HG02970 (cell line): ENCODE results near the gene KANK4.

ENCODE experiments used
- ATAC-seq: cut with Tn5 transposase; IDR thresholded peaks from one replicate; pipeline ENCODE4 v1.9.1; 2021; ENCODE audit warnings: mild to moderate bottlenecking, moderate library complexity, moderate number of reproducible peaks; ENCODE audit not compliant: unreplicated experiment, low FRiP score

The KANK4 gene

GRCh38 chr1:62307895-62308492 is 11.2 kb downstream of the KANK4 start:
- ATAC-seq: no peak

- no peak for ATAC-seq
Observed at GRCh38 chr1:62307446-62307845, 11.8 kb downstream of the KANK4 start.

GRCh38 chr1:62306065-62306464 is 13.2 kb downstream of the KANK4 start:
- ATAC-seq: no peak

- no peak for ATAC-seq
Observed at GRCh38 chr1:62304975-62305374, 14.3 kb downstream of the KANK4 start.

DNA sequence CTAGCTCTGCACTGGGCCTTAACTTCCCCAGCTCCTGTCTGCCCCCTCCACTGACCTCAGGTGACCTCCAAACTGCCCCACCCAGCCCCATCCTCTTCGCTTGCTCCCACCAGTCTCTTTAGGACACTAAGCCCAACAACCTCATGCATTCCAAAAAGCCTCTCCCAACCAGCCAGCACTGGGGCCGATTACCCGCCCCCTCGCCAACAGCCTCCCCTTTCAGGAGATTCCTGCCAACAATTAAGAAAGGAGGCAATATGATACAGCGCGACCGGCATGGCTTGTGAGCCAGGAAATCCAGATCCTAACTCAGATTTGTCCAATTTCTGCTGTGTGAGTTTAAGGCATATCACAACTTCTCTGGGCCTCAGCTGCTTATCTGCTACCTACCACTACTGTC is 14.7 kb downstream of the KANK4 start:
- ATAC-seq: no peak

DNA sequence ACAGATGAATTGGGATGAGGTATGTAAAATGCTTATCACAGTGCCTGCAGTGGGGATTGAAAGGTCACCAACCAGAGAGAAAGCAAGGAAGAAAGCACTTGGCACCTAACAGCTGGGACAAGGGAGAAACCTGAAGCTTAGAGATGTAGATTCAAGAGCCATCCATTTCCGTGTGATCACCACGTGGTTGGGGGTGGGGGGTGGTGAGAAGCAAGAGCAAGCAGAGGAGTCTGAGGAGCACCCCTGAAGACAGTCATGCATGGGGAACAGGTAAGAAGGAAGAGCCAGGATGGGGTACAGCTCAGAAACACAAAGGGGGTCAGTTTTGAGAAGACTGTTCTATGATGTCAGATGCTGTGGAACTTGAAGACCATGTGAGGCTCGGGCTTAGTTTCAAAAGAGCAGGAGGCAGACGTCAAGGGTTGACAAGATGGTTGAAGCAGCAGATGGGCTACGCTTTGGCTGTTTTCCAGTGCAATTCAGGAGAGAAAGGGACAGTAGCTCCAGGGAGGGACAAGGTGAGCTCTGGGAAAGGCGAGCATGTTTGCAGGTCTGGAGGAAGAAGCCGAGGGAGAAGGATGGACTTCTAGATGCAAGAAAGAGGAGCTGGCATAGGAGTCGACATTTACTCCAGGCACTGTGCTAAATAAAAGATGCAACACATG is 17.4 kb downstream of the KANK4 start:
- no peak for ATAC-seq

GRCh38 chr1:62299426-62300200 is 19.6 kb downstream of the KANK4 start:
- ATAC-seq: no peak

GRCh38 chr1:62295921-62296491 is 23.2 kb downstream of the KANK4 start:
- ATAC-seq: no peak

- ATAC-seq: no peak
Observed at GRCh38 chr1:62294261-62294660, 25.0 kb downstream of the KANK4 start.

DNA sequence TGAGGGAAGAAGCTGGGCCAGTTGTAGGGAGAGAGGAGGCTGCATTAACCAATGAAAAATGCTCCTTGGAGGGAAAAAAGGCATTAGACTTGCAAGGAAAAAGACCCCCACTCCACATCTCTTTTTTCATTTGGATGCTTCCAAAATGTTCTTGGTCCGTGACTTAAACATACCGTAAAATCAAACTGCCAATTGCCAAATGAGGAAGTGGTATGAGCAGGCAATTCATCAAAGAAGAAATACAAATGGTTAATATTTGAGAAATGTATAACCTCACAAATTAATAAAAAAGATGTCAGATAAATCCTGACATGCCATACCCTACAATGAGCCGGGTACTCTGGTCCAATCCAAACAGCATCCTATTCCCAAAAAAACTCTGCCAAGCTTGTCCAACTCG is 30.6 kb downstream of the KANK4 start:
- ATAC-seq: no peak

DNA sequence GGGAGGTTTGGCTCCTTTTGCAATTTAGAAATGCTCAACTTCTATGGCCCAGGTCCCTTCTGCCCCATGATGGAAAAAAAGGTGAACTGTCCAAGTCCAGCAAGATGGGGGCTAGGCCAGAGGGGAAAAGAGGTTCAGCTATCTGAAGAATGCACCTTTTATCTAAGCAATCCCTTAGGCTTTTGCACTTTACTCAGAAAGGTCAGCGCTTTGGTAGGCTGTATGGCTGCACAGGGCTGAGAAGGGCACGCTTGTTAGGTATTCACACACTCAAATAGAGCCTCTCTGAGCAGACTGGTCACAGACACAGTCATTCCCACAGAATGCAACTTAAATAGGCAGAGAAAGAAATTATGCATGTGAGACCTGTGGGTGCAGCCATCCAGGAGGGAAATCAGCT is 31.0 kb downstream of the KANK4 start:
- ATAC-seq: no peak

DNA sequence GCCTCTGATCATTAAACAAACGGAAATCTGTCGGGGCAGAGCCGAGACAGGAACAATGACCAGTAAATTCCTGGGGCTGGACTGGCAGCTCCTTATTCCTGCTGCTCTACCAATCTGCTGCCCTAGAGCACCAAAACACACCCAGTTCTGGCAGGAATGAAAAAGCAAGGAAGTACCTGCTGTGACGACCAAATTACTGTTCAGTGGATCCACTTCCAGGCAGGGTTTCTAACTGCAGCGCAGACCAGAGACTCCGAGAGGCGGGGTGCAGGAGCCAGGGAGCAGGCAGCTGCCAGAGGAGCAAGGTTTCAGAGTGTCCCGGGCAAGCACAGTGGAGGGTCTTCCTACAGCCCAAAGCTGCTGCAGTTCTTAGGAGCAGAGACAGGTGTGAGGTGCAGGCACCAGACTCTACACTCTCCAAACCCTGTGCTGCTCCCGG is 32.4 kb downstream of the KANK4 start:
- ATAC-seq: no peak

GRCh38 chr1:62285984-62286785 is 33.0 kb downstream of the KANK4 start:
- no peak for ATAC-seq

DNA sequence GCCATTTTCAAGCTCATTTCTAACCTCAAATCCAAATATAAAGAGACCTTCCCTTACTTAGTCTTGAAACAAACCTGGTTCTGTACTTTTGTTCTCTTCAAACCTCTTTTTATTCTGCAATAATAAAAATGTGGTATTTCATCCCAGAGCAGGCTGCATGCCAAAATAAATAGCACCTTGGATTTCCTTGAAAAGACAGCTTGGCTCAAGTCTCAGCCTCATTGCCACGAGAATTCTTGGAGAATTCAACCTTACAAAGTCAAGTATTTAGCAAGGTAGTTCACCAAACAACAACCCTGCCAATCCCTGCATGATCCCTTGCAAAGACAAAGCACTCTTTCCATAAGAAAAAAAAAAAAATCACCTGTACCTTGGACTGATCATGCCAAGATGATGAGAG is 33.8 kb downstream of the KANK4 start:
- ATAC-seq: no peak

GRCh38 chr1:62283986-62284385 is 35.2 kb downstream of the KANK4 start:
- no peak for ATAC-seq

- ATAC-seq: no peak
Observed at GRCh38 chr1:62282909-62283755, 36.1 kb downstream of the KANK4 start.

DNA sequence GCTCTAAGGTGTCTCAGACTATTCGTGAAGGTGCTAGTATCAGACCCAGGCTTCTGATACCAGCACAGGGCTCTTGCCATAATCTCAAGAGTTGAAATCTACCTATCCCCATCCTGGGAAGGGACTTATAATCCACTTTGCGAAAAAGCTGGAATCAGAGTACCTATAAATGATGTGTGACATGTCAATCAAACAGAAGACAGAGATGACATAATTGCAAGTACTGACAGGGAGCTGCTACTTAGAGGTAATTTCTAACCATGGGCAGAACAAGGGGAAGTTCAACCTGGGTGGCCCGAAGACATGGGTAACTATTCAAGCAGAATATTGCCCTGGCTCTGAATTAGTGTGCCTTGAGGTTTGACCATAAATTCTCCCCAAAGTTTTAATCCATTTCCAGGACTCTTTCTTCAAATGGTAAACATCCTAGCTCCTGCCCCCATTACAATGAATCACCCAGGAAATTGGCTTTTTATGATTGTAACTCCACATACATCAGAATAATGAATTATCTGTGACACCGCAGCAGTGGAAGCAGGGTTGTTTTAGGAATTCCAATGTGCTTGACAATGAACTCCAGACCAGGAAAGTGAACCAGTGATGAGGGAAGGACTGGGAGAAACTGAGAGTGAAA is 37.2 kb downstream of the KANK4 start:
- no peak for ATAC-seq

DNA sequence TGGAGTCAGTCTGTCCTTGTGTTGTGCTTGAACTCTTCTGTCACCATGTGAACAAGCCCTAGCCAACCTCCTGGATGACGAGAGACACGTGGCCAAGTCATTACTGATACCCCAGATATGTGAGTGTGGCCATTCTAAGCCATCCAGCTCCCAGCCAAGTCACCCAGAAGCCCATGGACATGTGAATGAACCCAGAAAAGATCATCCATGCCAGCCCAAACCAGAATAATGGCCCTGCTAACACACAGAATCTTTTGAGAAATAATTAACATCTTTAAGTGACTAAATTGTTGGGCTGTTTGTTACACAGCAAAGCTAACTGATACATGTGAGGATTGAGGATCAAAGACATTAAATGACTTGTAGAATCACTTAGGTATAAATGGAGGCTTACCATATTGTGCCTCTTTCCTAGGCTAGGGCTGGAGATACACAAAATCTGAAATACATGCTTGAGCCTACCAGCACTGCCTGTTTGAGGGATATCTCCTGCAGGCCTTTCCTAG is 38.2 kb downstream of the KANK4 start:
- ATAC-seq: no peak

DNA sequence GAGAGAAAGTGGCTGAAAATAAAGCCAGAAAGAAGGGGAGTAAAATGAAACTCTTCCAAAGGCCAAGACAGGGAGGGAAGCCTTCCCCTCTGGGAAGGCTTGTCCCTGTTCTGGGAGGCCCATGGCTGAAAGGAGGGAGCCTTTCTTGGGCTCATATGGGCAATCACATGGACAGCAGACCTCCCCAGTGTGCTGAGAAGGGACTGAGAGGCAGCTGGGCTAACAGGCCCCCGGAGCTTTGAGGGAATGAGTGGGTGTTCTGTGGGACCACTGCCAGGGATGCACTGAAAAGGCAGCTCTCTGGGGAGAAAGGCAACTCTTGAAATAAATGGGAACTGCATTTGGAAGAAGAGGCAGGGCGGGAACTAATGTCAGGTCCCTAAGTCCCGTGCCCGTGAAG is 39.1 kb downstream of the KANK4 start:
- ATAC-seq: no peak
